C4-2B (cell line): Measurements from ENCODE around the gene BCL11B.

Experiments
- ZFX ChIP-seq: fragments of 450-650 bp; IDR thresholded peaks from 2 replicates; pipeline ENCODE4 v1.6.1; 2017
- TF ChIP-seq, protein P1 (sequence below): fragments of 450-650 bp; conservative IDR thresholded peaks from 2 replicates; pipeline ENCODE4 v1.5.1; 2017; ENCODE audit warnings: mild to moderate bottlenecking

DNA sequence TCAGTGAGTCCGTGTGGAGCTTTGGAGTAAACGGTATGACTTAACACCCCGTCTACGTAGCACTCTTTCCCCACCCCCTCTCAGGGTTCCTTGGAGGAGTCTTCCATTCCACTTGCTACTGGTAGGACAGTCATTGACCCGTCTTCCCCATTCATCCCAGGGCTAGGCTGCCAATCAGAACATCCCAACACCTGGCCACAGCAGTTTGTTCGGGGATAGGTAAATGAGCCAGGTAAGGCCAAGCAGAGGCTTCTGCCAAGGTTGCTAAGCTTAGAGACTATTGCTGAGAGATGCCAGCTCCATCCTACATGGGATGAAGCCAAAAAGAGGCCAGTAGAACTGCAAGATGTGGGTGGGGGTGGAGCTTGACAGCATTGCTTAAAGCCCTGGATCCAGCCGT lies 130.8 kb downstream of the BCL11B start:
- TF ChIP-seq, protein P1, sequence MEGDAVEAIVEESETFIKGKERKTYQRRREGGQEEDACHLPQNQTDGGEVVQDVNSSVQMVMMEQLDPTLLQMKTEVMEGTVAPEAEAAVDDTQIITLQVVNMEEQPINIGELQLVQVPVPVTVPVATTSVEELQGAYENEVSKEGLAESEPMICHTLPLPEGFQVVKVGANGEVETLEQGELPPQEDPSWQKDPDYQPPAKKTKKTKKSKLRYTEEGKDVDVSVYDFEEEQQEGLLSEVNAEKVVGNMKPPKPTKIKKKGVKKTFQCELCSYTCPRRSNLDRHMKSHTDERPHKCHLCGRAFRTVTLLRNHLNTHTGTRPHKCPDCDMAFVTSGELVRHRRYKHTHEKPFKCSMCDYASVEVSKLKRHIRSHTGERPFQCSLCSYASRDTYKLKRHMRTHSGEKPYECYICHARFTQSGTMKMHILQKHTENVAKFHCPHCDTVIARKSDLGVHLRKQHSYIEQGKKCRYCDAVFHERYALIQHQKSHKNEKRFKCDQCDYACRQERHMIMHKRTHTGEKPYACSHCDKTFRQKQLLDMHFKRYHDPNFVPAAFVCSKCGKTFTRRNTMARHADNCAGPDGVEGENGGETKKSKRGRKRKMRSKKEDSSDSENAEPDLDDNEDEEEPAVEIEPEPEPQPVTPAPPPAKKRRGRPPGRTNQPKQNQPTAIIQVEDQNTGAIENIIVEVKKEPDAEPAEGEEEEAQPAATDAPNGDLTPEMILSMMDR, result no peak
- TF ChIP-seq ZFX, result no peak
